GM03348 (cell line): ENCODE measurements around the gene STX3.
"Not testable (repeated sequence)": the region's sequence is repeated elsewhere in the genome, so short reads cannot be mapped to it uniquely, and the experiment has no call there.

Source experiments
- DNase-seq: peaks from one replicate; pipeline ENCODE4 v3.0.0; 2012; ENCODE audit warnings: low spot score

STX3 gene

GRCh38 chr11:59791639-59792038, 36.5 kb downstream of the STX3 start:
- DNase-seq = no peak

DNA sequence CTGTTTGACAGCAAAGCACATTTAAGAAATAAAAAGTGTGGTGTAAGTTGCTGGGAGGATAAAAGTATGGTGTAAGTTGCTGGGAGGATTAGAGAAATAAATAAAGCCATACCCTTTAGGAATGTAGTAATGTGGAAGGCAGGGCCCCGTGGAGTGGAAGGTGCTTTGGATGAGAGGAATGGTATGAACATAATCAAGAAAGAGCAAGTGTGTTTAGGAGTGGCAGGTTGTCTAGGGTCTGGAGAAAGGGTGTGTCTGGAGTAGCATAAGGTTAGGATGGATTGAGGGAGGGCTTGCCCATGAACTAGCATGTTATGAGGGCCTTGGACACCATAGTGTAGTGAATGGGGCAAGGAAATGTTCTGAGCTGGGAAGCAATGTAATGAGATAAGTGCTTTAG, 37.3 kb downstream of the STX3 start:
- DNase-seq = no peak

DNA sequence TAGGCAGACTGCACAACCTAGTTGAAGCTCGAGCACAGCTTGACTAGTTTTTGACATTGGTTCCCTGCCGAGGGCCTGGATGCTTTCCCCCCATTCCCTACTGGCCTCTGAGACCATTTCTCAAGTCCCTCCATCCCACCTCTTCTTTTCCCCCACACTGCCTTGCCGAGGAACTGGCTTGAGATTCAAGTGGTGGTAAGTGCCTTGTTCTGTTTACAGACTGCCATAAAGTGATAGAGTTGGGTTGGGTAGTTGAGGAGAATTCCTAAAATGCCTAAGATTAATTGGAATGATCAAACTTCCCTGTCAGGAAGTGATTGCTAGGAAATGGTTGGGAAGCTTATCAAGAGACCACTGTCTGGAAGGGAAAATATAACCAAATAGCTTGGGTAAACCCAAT, 39.2 kb downstream of the STX3 start:
- no peak for DNase-seq

GRCh38 chr11:59800390-59801025, 45.3 kb downstream of the STX3 start:
- DNase-seq = no peak

GRCh38 chr11:59801160-59801706, 46.1 kb downstream of the STX3 start:
- no peak for DNase-seq

- DNase-seq = peak; percentile 42
Observed at GRCh38 chr11:59801981-59802638, 46.9 kb downstream of the STX3 start.

- DNase-seq = peak; percentile 63
Observed at GRCh38 chr11:59802639-59803176, 47.5 kb downstream of the STX3 start.

GRCh38 chr11:59804061-59804460, 48.9 kb downstream of the STX3 start:
- DNase-seq = no peak

GRCh38 chr11:59807047-59807610, 52.0 kb downstream of the STX3 start:
- DNase-seq = no peak

GRCh38 chr11:59810189-59810910, 55.2 kb downstream of the STX3 start, which contains the start of gene MRPL16:
MRPL16 (minus strand) TSS chr11:59810778; CDS start chr11:59810658, 120 bp downstream.
- peak; percentile 91 for DNase-seq

DNA sequence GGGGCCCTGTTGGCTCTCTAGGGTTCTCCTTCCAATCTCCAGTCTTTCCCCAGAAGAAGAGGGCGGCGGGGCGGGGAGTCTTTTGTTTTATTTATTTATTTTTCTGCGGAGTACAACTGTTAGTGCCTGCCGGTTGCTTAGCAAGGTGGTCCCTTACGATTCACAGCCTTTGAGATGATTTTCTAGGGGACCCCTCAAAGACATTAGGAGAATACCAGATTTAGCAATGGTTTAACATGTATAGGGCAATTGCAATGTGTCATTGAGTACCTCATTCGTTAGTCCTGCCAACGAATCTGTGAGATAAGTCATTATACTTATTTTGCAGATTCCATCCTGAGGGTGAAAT, 55.7 kb downstream of the STX3 start:
- no peak for DNase-seq

DNA sequence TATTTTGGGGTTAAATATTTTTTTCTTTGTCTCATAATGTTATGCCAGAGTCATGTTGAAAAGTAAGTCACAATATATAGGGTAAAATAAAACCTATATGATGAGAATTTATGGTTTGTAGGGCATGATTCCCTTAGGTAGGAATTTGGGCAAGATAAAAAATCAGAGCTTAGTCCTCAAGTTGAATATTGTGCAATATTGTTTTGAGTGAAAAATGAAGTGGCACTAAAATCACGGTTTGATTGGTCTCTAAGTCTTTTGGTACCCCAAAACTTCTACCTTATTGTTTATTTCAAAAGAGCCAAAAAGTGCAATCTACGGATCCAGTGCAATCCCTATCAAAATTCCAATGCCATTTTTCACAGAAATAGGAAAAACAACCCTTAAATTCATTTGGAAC, 57.0 kb downstream of the STX3 start:
- no peak for DNase-seq

GRCh38 chr11:59813364-59813763, 58.2 kb downstream of the STX3 start:
- DNase-seq = no peak

DNA sequence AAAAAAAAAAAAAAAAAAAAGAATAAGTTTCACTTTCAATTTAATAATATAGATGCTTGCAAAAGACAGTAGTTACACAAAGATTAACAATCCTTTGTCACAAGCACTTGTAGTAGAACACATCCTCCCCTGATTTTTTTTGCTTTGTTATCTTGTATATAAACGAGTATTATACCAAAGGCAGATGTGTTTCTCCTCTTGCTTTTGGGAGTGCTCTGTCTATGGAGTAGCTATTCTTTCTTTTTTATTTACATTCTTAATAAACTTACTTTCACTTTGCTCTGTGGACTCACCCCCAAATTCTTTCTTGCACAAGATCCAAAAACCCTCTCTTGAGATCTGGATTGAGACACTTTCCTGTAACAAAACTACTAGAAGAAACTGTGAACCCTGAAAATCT, 58.8 kb downstream of the STX3 start:
- DNase-seq = no peak

DNA sequence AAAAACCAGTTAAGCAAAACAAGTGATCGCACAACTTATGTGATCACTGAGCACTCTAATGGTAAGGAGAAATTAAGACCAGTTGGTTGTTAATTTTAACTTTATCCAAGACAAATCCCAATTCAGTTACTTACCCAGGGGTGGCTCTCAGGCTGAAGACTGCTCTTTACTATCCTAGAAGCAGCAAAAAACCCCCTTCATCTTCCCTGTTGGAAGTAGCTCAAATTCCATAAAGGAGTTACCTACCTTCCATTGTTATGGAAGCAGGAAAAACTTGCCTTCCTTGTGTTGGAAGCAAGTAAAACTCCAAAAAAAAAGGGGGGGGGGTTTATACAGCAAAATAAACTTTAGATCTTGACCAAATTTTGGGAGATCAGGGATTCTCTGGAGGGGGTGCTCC, 60.6 kb downstream of the STX3 start:
- DNase-seq = no peak

GRCh38 chr11:59816434-59816833, 61.3 kb downstream of the STX3 start:
- DNase-seq = not testable (repeated sequence)

DNA sequence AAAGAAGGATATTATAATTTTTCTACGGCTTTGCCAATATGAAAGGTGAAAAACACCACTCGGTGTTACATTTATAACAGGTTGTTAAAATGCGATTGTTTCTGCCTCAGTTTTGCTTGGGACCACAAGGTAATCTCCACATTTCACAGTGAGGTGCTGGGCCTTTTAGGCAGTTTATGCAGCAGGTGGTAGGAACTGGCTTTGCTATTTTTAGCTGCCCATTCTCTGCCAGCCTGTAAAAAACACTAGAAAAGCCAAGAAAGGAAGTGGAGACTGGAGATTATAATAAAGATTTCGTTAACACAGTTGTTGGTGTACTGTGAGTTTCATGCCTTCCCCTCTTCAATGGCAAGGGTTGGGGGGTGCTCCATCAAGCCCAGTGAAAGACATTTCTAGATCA, 63.4 kb downstream of the STX3 start:
- no peak for DNase-seq

GRCh38 chr11:59822989-59823566, 67.9 kb downstream of the STX3 start:
- DNase-seq = peak; percentile 66

DNA sequence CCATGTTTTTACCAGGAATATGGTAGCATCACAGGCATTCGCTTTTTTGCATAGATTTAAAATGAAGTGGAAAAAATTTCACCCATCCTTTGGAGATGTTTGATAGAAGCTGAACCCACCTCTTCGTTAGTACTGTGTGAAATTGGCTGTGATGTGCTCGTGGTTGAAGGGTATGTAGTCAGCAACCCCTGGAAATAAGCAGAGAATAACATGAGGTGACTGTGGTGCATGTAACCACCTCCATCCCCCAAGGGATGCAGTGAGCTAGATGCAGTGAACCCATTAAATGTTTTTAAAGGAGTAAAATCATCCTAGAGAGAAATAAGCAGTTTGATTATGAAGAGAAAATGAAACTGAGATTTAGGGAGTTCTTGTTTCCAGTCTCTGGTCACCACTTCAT, 74.2 kb downstream of the STX3 start:
- DNase-seq = no peak

DNA sequence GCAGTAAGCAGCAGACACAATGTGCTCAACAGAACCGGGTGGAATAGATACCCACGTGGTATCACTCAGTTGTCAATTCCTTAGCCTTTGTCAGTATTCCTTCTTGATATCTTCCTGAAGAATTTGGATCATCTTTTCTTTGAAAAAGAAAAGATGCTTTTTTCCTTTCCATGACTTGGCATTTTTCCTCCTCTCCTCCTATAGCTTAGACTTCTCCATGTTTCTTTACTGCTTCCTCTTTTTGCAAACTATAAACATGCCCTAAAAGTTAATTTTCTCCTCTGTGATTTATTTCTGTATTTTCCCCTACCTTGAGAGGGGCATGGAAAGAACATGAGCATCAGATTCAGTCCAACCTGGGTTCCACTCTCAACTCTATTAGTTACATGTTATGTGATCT, 78.4 kb downstream of the STX3 start:
- DNase-seq = no peak

DNA sequence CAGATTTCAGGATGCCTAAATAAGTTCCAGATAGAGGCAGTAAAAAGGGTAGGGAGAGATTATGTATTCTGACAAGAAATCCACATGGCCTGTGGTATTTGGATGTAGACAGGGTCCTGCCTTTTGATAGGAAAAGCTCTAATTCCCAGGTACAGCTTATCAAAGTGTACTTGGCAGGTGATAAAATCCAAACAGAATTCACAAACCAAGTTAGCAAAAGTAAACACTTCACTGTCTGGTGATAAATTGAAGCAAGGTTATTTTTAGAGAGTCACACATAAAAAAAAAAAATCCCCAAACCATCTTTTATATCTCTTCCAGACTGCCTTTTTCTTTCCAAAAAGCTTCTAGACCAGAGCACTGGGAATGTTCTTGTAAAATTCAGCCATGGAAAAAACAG, 84.4 kb downstream of the STX3 start:
- no peak for DNase-seq

DNA sequence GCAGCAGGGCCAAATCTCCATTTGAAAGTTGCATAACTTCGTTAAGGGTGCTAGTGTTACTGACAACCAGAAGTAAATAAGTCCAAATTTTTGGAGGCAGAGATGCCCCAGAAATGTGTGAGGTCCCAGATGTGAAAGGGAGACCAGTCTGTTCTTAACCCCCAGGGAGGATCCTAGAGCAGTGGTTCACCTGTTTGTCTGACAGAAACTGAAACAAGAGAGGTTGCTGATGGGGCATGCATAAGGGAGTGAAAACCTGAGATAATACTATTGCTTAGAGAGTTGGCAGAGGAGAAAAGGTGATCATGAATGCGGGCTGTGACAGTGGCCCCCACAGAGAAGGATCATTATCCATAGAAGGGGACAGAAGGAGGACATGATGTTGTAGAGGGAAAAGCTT, 86.3 kb downstream of the STX3 start:
- no peak for DNase-seq
